GM21737 (cell line): ENCODE results near the gene TJP3.

ENCODE experiments used
- ATAC-seq: cut with Tn5 transposase; IDR thresholded peaks from one replicate; pipeline ENCODE4 v1.9.1; 2021; ENCODE audit warnings: mild to moderate bottlenecking, moderate library complexity; ENCODE audit not compliant: unreplicated experiment

TJP3 gene

DNA sequence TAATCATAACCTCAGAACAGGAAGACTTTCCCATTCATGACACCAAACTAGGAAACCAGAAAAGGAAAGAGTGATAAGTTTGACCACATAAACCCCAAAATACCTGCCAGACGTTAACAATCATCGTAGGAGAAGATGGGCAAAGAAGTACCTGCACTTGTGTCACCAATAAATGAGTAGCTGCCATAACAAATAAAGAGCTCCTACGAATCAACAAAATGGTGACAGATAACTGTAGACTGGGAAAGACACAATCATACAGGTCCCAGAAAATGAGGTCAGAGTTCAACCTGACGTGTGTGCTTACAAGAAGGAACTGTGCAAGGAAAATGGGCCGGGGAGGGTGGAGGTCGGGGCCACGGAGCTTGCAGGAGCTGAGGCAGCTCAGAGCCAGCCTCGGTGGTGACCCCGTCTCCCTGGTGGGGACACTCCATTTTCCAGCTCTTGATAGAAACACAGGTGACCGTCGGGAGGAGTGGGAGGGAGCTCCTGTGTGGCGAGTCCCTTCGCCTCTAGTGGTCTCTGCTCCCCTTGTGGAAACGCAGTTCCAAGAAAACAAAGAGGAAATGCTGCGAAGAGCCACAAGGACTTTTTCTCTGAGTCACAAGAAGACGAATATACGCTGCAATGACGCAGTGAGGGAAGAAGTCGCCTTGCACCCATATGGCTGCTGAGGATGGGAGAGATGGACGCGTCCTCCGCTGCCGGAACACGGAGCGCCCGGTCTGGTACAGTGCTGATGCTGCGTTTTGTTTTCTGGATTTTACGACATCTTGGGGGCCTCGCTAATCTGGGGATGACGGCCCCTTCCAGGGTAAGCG is 17.4 kb upstream of the TJP3 start:
- no peak for ATAC-seq

DNA sequence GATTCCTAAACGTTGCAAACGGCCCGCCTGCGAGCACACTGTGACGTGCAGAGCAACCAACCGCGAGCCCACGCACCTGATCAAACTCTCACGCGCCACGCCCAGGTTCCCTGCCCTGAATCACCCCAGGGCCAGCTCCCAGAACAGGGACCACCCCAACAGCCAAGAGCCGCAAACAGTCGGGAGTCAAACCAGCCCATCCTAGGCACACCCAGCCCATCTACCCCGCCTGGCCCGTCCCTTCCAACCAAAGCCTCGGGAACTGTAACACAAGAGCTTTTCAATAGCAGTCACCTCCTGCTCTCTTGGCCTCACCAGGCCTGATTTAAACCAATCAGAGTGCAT is 16.8 kb upstream of the TJP3 start:
- no peak for ATAC-seq

DNA sequence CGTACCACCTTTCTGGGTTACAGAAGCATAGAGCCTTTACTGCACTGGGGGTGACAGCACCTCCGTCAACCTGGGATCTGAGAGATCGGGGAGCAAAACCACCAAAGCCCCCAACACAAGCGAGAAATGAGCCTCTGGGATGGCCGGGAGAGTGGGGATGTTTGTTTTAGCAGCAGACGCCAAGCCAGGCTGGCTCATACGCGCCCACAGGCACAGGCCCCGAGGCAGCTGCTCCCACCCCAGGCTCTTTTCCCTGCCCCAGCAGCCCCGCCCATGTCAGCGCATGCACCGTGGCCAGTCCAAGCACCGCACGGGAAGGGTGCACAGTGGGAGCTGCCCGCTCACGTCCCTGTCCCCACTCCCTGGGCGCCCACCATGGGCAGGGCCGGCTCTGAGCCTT is 16.5 kb upstream of the TJP3 start:
- no peak for ATAC-seq

- ATAC-seq, result no peak
Observed at GRCh38 chr19:3692141-3693024, 15.8 kb upstream of the TJP3 start.

DNA sequence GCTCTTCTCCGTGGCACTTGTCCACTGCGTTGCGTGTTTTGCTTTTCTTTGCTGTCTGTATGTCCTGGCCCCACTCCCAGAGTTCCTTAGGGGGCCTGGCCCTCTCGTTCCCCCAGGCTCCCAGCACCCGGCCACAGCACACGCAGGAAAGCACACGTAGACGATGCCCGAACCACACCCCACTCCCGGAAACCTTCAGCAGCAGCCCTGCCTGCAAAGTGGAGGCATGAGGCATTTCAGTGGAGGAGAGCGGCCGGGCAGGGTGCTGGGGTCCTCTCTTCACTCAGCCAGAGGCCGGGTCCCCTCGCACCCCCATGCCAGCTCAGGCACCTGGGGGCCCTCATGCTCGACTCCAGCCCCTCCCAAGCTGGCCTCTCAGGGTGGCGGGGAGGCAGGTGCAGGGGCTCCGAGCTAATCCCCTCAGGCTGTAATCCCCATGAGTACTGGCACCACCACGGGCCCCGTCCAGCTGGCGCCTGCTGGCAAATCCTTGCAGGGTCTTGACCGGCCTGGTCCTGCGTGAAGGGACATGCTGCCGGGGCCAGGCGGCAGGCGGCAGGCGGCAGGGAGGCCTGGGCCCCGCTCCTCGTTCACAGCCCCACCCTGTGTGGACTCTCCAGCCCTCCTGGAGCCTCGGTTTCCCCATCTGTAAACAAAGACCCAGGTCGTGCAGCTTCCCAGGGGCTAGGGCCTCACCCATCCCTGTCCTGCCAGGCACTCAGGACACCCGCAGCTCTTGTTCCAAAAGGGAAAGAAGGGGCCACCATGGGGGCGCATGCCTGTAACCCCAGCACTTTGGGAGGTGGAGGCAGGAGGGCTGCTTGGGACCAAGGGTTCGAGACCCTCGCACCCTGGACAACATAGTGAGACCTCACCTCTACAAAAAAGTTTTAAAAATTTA is 14.9 kb upstream of the TJP3 start:
- ATAC-seq, result no peak

DNA sequence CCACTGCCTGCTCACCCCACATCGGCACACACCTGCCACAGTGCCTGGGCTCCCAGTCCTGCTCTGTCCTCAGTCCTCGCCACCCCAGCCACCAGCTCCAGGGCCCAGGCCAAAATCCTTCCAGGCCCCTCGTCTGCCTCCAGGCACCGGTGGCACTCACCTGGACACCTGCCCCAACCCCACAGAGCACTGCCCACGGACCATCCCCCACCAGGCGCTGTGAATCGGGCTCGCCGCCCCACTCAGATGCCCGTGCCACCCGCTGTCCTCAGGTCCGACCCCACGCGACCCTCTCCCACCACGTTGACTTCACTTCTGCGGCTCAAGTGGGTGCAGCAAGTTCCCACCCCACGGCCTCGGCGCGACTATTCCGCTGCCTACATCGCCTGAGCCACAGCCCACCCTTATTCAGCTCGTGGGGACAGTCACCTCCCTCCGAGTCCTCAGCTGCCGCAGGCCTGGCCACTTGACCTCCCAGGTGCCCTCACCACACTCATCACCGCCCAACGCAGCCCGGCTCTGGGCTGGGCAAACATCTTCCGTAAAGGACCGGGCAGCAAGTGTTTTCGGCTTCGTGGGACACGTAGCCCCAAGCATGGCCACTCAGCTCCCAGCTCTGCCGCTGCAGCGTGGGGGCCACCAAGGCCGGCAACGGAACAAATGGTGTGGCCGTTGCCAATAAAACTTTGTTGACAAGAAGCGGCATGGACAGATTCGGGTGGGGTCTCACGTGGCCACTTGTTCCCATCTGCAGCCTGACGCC is 13.6 kb upstream of the TJP3 start:
- ATAC-seq, result no peak

- no peak for ATAC-seq
Observed at GRCh38 chr19:3695124-3695733, 13.0 kb upstream of the TJP3 start.

- no peak for ATAC-seq
Observed at GRCh38 chr19:3695986-3696659, 12.1 kb upstream of the TJP3 start.

- ATAC-seq, result no peak
Observed at GRCh38 chr19:3696660-3696995, 11.6 kb upstream of the TJP3 start.

- no peak for ATAC-seq
Observed at GRCh38 chr19:3697094-3697493, 11.1 kb upstream of the TJP3 start.

DNA sequence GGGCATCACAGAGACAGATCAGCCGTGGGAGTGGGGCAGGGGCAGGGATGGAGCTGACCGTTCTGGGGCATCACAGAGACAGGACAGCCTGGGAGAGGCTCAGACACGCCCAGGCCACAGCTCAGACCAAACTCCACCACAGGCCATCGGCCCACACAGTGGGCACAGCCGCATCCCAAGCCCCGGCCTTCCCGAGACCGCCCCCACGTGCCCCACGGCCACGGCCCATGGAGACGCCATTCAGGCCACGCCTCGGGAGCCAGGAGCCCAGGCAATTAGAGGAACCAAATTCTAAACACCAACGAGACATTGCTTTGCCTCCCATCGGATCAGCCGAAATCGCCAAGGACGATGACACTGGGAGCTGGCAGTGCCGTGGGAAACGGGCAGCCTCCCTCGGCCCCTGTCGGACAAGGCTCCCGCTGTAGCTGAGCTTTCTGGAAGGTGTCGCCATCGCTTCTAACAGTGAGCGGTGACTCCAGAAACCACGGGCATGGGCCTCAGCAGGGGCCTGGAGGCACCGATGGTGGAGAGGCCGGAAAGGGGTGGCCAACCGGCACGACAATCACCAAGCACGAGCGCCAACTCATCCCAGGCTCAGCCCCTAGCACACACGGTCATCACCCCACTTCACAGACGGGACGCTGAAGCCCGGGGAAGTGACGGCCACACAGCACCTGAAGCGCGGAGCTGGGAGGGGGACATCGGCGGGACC is 10.4 kb upstream of the TJP3 start:
- no peak for ATAC-seq

- ATAC-seq, result no peak
Observed at GRCh38 chr19:3698386-3698950, 9.7 kb upstream of the TJP3 start.

DNA sequence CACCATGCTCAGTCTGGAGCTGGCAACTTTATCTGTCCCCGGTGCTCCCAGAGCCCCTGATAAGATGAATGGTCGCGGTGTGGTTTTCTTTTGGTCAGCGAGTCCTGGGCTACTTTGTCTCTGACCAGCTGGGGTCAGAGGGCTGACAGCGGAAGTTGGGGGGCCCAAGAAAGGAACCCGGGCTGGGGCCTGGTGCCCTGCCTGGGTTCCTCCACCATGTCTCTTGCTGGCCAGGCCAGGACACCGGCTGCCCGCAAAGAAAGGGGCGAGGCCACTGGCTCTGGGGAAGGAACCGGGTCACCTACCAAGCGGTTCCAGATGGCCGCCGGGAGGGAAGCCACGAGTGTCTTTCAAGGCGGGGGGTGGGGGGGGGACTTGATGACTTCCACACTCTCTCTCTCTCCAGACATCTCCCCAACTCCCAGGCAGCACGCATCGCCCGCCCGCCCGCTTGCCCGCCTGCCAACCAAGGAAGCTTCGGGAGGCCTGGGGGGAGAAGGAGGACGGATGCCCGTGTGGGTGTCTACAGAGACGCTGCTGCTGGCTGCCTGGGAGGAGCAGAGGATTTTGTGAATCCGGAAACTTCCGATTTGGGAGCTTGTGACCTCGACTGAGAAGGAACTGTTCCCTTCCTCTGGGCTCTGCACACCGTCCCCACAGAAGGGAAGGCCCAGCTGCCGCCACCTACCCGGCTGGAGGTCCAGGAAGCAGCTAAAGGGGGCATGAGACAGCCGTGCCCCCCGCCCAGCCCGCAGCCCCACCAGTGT is 9.0 kb upstream of the TJP3 start:
- ATAC-seq, result peak; percentile 5

DNA sequence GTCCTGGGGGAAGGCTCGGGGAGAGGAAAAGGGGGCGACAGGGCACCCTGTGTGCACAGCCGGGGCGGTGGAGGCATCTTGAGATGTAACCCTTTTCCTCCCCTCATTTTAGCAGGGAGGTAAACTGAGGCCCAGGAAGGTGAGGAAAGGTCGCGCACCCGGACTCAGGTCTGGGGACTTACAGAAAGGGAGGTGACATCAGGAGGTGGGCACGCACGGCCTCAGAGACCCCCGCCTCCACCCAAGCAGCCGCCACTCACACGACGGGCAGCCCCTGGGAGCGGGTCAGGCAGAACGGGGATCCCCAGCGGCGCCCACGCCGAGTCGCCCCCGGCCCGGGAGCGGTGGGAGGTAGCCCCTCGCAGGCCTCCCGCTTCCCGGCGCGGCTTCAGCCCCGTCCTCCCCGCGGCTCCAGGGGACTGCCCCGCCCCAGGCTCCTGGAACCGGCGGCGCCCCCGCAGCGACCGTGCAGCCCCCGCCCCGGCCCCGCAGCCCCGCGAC is 8.4 kb upstream of the TJP3 start:
- peak; percentile 20 for ATAC-seq

- peak; percentile 73 for ATAC-seq
Observed at GRCh38 chr19:3700242-3701032, 7.7 kb upstream of the TJP3 start, which contains the start of gene PIP5K1C. Gene PIP5K1C, minus strand, starts transcription at chr19:3700468. Its CDS starts 78 bp downstream, at chr19:3700390.

- no peak for ATAC-seq
Observed at GRCh38 chr19:3701200-3701599, 7.0 kb upstream of the TJP3 start.

GRCh38 chr19:3707868-3708206 is 347 bp upstream of the TJP3 start:
- ATAC-seq, result no peak
